GM21619 (cell line): ENCODE measurements around the gene GMEB1.
A peak's percentile ranks its signal among the peaks of the same experiment; 100 is the strongest.
"Not testable (repeated sequence)": the region's sequence is repeated elsewhere in the genome, so short reads cannot be mapped to it uniquely, and the experiment has no call there.

ENCODE experiments used
- ATAC-seq: cut with Tn5 transposase; IDR thresholded peaks from one replicate; pipeline ENCODE4 v1.9.1; 2021; ENCODE audit not compliant: unreplicated experiment

GMEB1 gene

DNA sequence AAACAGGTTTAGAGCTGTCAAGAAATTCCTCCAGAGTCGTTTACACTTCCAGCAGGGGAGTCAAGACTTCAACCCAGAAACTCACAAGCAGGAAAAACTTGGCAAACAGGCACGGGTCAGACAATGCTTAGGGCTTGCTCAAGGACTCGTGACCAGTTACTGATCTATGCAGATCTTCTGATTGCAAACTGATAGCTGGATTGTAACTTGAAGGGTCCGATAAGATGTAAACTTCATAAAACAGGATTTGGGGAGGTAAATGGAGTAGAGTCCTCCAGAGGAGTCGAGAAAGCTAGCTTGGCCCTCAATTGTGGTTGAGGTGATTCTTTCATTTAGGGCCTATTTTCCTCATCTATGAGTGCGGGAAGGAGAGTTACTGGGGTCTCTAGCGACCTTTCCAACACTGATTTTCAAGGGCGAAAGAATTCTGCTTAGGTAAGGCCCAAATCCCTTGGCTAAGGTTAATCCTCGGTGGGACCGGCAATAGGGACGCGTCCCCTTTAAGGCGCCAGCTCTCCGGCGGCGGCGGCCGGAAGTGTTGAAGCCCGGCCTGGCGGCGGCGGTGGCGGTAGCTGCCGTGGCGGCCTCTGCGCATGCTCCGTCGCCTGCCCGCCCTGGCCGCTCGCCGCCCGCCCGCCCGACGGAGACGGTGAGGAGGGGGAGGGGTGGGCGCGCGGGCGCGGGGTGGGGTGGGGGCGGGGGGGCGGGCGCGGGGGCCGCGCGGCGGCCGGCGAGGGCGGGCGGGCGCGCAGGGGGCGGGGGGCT is at the start of gene GMEB1:
Gene GMEB1 (plus strand): TSS at position 594 of the 765 bp plus-strand sequence. CDS start 14,829 bp downstream, outside the sequence.
- ATAC-seq, result peak; percentile 56

DNA sequence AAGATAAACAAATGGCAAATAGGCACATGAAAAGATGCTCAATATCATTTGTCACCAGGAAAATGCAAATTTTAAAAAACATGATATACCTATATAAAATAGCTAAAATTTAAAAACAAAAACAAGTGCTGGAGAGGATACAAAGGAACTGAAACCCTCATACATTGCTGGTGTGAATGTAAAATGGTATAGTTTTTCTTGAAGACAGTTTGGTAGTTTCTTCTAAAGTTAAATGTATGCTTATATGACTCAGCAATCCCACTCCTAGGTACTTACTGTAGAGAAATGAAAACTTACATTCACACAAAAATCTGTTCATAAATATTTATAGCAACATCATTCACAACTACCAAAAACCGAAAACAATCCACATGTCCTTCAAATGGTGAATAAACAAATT is 36.9 kb upstream of the GMEB1 start:
- no peak for ATAC-seq

DNA sequence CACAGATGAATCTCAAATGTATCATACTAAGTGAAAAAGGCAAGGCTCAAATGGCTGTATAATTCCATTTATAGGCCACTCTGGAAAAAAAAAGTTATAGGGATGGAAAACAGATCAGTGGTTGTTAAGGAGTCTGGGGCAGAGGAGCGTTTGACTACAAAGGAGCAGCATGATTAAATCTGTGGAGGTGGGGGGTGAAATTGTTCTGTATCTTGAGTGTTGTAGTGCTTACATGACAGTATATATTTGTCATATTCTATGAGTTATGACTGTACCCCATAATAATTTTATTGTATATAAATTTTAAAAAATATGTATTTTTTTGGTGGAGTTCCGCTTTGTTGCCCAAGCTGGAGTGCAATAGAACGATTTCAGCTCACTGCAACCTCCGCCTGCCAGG is 36.0 kb upstream of the GMEB1 start:
- ATAC-seq, result no peak

DNA sequence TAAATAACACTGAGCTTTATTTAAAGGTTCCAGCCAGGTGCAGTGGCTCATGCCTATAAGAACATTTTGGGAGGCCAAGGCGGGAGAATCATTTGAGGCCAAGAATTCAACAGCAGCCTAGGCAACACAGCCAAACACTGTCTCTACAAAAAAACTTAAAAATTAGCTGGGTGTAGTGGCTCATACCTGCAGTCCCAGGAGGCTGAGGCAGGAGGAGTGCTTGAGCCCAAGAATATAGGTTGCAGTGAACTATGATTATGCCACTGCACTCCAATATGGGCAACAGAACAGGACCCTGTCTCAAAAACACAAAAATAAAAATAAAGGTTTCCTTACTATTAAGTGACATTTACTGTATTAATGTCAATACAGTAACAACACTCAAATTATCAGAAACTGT is 27.8 kb upstream of the GMEB1 start:
- ATAC-seq, result no peak

DNA sequence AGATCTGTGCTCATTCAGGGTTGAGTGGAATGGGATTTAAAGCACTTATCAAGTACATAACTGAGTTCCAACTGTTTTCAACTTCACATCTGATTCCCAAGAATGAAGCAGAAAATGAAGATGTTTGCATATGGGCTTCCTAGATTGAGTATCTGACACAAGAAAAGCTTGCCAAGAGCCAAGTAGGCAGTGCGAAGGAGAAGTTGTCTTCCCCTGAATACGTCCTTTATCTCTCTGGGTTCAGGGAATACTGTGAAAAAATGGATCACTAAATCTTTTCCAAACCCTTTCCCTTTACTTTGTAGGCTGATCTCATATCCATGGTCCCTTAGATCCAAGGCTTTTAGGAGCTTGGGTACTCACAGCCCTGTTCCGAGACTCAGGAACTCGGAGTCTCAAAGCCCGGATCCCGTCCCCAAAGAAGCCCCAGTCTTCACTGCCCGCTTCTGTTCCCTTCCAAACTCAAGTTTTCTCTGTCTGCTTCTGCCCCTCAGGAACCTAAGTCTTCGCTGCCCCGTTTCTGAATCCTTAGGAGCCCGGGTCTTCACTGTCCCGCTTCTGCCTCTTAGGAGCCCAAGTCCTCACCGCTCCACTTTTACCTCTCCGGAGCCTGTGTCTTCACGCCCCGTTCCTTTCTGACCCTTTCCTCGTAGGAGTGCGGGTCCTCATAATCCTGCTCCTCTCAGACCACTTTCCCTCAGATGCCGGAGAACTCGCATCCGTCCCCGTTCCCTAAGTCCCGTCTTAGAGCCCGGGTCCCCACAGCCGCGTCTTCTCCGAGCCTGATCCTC is 26.3 kb upstream of the GMEB1 start:
- ATAC-seq, result peak; percentile 14

GRCh38 chr1:28642847-28643635 is 25.5 kb upstream of the GMEB1 start, which contains the start of gene TAF12:
TSS of gene TAF12 (minus strand) at chr1:28643067. CDS start at chr1:28622081, 20,986 bp downstream.
- peak; percentile 72 for ATAC-seq

GRCh38 chr1:28644494-28644893 is 24.1 kb upstream of the GMEB1 start:
- ATAC-seq, result no peak

- not testable (repeated sequence) for ATAC-seq
Measured at GRCh38 chr1:28645406-28645805, 23.2 kb upstream of the GMEB1 start.

DNA sequence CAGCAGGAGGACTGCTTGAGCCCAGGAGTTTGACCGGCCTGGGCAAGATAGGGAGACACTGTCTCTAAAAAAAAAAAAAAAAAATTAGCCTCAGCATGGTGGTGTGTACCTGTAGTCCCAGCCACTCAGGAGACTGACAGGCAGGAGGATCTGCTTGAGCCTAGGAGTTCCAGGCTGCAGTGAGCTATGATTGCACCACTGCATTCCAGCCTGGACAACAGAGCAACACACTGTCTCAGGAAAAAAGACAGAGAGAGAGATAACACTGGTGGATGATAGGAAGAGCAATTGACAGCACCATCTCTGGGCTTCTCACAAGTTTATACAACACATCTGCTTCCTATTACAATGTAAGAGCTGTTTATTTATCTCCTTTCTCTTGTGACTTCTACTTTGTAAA is 22.5 kb upstream of the GMEB1 start:
- ATAC-seq, result no peak

DNA sequence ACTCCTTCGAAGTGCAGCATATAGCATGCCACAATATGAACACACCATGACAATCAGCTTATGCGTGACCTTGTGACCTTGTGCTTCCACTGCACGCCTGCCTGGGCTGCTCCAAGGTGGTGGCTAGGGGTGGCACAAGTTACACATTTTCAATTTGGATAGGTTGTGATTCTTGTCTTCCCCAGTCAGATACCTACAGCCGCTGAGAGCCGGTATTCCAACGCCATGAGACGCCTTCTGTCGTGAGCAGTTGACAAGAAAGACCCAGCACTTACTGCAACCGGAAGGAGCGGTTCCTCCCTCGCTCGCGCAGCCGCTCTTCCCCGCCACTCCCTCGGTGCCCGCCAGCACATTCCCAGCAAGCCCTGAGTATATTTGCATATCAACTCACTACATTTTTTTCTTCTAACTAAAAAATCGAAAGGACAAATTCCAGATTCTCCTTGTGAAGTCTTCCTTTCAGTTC is 20.5 kb upstream of the GMEB1 start:
- ATAC-seq, result peak; percentile 54

DNA sequence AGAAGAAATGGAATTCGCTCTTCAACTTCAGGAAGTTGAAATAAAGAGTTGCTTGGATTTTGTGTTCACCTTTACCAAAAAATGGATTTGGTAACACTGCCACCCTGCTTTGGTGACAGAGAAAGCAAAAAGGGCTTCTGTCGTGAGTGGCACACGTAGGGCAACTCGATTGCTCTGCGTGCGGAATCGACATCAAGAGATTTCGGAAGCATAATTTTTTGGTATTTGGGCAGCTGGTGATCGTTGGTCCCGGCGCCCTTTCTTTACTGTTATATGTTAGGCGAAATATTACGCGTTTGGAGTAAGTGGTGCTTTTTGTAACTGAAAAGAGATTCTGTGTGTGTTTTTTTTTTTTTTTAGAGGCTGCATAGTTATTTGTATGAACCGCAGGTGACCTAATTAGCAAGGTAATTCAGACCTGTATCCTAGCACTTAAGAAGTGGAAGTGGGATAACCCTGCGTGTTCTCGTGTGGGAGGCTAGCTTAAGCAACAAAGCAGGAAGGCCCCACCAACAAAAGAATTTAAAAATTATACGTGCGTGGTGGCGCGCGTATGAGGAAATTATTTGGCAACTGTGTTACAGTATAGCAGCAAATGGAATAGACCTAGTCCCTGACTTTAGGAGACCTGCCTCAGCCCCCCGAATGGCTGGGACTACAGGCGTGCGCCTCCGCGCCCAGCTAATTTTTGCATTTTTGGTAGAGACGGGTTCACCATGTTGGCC is 19.9 kb upstream of the GMEB1 start, which contains the start of gene RNU11:
Gene RNU11 (plus strand): TSS at position 127 of the 725 bp plus-strand sequence.
- ATAC-seq, result peak; percentile 56

- not testable (repeated sequence) for ATAC-seq
Measured at GRCh38 chr1:28653063-28653462, 15.5 kb upstream of the GMEB1 start.

GRCh38 chr1:28653870-28654269 is 14.7 kb upstream of the GMEB1 start:
- ATAC-seq, result not testable (repeated sequence)

GRCh38 chr1:28655448-28656311 is 12.9 kb upstream of the GMEB1 start:
- not testable (repeated sequence) for ATAC-seq

- no peak for ATAC-seq
Measured at GRCh38 chr1:28656335-28656734, 12.2 kb upstream of the GMEB1 start.

GRCh38 chr1:28663871-28664470 is 4.6 kb upstream of the GMEB1 start:
- no peak for ATAC-seq

GRCh38 chr1:28666806-28667205 is 1.8 kb upstream of the GMEB1 start:
- no peak for ATAC-seq

DNA sequence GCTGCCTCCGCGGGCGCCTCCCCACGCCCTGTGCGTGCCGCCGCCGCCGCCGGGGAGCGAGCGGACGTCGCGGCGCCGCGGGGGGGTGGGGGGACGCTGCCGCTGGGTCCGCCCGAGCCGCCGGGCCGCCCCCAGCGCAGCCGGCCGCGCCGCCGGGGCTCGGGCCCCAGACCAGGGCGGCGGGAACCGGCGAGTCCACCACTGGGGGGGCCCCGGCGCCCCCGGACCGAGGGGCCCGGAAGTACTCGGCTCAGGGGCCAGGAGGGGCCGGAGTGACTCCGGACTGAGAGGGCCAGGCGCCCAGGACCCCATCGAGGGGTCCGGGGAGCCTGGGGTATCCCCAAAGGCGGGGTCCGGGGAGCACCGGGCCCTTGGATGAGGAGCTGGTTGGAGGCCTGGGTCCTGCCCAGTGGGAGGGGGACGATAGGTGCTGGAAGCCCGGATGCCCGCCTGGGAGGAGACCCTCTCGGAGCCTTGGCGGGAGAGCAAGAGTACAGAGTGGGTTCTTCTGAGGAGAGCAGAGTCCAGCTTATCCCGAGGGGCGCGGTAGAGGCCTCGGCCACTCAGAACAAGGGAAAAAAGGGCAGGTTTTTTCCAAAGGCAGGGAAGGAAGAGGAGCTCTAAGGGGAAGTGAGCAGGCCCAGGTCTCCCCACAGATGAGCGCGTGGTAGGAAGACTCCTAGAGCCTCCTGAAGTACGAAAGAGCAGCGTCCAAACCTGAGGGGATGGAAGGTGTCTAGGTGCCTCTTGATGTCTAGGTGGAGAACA is 556 bp downstream of the GMEB1 start:
- ATAC-seq, result peak; percentile 33
